ENCODE data around the gene OTULINL.

Gene OTULINL

DNA sequence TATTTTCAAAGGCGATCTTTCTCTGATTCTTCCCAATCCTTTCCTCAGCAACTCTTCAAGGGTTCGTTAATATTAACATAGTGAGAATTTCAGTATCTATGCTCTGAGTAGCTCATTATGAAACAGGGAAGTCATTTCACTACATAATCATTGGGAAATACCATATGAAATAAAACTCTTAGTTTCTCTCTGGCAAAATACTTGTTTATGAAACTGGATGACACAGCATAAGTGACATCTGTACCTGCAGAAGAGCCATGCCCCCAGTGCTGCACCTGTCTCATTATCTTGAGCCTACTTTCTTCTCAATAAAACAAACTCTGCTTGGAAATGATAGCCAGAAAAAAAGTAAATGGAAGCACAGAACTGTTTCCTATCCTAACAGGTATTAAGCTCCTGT lies 49.1 kb downstream of the OTULINL start:
- no peak for ATAC-seq

DNA sequence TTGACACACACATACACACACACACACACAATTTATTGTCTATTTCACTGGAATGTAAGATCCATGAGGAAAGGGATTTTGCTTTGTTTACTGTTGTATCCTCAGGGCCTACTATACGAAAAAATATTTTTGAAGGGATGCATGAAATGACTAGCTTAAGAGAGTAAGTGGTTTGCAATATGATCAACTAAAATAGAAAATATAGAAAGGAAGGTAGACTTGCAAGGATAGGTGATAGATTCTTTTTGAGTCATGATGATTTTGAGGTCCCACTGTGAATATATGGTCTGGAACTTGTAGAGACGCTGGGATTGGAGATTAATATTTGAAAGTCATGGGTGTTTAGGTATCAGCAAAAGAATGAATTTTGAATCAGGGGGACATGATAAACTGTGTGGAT lies 54.1 kb downstream of the OTULINL start:
- no peak for ATAC-seq
- no peak for TF ChIP-seq ARNTL (CRISPR knock-in tag; IDR thresholded peaks at IDR 0.05; ENCODE audit: borderline replicate concordance, low read depth)
- no peak for TF ChIP-seq ISL1 (CRISPR knock-in tag; IDR thresholded peaks at IDR 0.05)
- no peak for TF ChIP-seq RARB (CRISPR knock-in tag; IDR thresholded peaks at IDR 0.05)
- TF ChIP-seq, protein P1, sequence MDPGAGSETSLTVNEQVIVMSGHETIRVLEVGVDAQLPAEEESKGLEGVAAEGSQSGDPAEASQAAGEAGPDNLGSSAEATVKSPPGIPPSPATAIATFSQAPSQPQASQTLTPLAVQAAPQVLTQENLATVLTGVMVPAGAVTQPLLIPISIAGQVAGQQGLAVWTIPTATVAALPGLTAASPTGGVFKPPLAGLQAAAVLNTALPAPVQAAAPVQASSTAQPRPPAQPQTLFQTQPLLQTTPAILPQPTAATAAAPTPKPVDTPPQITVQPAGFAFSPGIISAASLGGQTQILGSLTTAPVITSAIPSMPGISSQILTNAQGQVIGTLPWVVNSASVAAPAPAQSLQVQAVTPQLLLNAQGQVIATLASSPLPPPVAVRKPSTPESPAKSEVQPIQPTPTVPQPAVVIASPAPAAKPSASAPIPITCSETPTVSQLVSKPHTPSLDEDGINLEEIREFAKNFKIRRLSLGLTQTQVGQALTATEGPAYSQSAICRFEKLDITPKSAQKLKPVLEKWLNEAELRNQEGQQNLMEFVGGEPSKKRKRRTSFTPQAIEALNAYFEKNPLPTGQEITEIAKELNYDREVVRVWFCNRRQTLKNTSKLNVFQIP (CRISPR knock-in tag; IDR thresholded peaks at IDR 0.05; ENCODE audit: borderline replicate concordance, low read depth) = no peak
- TF ChIP-seq OSR1 (CRISPR knock-in tag; IDR thresholded peaks at IDR 0.05) = no peak
- no peak for TF ChIP-seq SNAI2 (CRISPR knock-in tag; IDR thresholded peaks at IDR 0.05)
- no peak for TF ChIP-seq TOX (CRISPR knock-in tag; IDR thresholded peaks at IDR 0.05; ENCODE audit: borderline replicate concordance)
- no peak for TF ChIP-seq BACH2 (CRISPR knock-in tag; IDR thresholded peaks at IDR 0.05; ENCODE audit: borderline replicate concordance)
- no peak for TF ChIP-seq TCF4 (CRISPR knock-in tag; IDR thresholded peaks at IDR 0.05; ENCODE audit: borderline replicate concordance)
- TF ChIP-seq ZNF565 (CRISPR knock-in tag; conservative IDR thresholded peaks at IDR 0.05; ENCODE audit: low read depth) = no peak
- TF ChIP-seq, protein P2, sequence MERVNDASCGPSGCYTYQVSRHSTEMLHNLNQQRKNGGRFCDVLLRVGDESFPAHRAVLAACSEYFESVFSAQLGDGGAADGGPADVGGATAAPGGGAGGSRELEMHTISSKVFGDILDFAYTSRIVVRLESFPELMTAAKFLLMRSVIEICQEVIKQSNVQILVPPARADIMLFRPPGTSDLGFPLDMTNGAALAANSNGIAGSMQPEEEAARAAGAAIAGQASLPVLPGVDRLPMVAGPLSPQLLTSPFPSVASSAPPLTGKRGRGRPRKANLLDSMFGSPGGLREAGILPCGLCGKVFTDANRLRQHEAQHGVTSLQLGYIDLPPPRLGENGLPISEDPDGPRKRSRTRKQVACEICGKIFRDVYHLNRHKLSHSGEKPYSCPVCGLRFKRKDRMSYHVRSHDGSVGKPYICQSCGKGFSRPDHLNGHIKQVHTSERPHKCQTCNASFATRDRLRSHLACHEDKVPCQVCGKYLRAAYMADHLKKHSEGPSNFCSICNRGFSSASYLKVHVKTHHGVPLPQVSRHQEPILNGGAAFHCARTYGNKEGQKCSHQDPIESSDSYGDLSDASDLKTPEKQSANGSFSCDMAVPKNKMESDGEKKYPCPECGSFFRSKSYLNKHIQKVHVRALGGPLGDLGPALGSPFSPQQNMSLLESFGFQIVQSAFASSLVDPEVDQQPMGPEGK (CRISPR knock-in tag; IDR thresholded peaks at IDR 0.05; ENCODE audit: borderline replicate concordance) = no peak

More for the DNA sequence above, 49.1 kb downstream of the OTULINL start:
- TF ChIP-seq RARB (CRISPR knock-in tag; IDR thresholded peaks at IDR 0.05) (no peak), ZC3H10 (CRISPR knock-in tag; IDR thresholded peaks at IDR 0.05) (no peak), ARNTL (CRISPR knock-in tag; IDR thresholded peaks at IDR 0.05; ENCODE audit: borderline replicate concordance, low read depth) (no peak), ZFP30 (CRISPR knock-in tag; IDR thresholded peaks at IDR 0.05) (no peak), TCF4 (CRISPR knock-in tag; IDR thresholded peaks at IDR 0.05; ENCODE audit: borderline replicate concordance) (no peak), OSR1 (CRISPR knock-in tag; IDR thresholded peaks at IDR 0.05) (no peak), ZFP3 (CRISPR knock-in tag; IDR thresholded peaks at IDR 0.05) (no peak), CSDC2 (CRISPR knock-in tag; IDR thresholded peaks at IDR 0.05) (no peak), PPARA (CRISPR knock-in tag; IDR thresholded peaks at IDR 0.05; ENCODE audit: borderline replicate concordance) (no peak), ZNF8 (CRISPR knock-in tag; IDR thresholded peaks at IDR 0.05) (no peak)
- TF ChIP-seq, protein P3, sequence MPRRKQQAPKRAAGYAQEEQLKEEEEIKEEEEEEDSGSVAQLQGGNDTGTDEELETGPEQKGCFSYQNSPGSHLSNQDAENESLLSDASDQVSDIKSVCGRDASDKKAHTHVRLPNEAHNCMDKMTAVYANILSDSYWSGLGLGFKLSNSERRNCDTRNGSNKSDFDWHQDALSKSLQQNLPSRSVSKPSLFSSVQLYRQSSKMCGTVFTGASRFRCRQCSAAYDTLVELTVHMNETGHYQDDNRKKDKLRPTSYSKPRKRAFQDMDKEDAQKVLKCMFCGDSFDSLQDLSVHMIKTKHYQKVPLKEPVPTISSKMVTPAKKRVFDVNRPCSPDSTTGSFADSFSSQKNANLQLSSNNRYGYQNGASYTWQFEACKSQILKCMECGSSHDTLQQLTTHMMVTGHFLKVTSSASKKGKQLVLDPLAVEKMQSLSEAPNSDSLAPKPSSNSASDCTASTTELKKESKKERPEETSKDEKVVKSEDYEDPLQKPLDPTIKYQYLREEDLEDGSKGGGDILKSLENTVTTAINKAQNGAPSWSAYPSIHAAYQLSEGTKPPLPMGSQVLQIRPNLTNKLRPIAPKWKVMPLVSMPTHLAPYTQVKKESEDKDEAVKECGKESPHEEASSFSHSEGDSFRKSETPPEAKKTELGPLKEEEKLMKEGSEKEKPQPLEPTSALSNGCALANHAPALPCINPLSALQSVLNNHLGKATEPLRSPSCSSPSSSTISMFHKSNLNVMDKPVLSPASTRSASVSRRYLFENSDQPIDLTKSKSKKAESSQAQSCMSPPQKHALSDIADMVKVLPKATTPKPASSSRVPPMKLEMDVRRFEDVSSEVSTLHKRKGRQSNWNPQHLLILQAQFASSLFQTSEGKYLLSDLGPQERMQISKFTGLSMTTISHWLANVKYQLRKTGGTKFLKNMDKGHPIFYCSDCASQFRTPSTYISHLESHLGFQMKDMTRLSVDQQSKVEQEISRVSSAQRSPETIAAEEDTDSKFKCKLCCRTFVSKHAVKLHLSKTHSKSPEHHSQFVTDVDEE (CRISPR knock-in tag; IDR thresholded peaks at IDR 0.05) = no peak
- TF ChIP-seq, protein P4, sequence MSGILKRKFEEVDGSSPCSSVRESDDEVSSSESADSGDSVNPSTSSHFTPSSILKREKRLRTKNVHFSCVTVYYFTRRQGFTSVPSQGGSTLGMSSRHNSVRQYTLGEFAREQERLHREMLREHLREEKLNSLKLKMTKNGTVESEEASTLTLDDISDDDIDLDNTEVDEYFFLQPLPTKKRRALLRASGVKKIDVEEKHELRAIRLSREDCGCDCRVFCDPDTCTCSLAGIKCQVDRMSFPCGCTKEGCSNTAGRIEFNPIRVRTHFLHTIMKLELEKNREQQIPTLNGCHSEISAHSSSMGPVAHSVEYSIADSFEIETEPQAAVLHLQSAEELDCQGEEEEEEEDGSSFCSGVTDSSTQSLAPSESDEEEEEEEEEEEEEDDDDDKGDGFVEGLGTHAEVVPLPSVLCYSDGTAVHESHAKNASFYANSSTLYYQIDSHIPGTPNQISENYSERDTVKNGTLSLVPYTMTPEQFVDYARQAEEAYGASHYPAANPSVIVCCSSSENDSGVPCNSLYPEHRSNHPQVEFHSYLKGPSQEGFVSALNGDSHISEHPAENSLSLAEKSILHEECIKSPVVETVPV (CRISPR knock-in tag; IDR thresholded peaks at IDR 0.05) = no peak

DNA sequence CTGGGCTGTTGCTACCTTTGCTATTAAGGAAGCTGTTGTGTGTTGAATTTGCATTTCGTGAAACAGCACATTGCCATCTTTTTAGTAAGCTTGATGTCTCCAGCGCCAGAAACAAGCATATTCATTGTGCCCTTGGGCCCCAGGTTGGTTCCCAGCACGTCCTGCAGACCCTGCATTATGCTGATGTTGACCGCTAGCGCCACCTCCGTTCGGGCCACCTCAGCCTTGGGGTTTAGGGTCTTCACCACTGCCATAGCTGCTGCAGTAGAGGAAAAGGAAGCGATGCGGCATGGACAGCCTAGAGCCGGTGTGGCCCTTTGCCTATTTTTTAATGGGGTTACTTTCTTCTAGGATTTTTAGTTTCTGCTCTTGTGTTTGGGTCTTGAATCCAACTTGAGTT lies 59.2 kb downstream of the OTULINL start:
- no peak for ATAC-seq
- TF ChIP-seq ZFP30 (CRISPR knock-in tag; IDR thresholded peaks at IDR 0.05) (no peak), ZNF8 (CRISPR knock-in tag; IDR thresholded peaks at IDR 0.05) (no peak)
- TF ChIP-seq, protein P1 (CRISPR knock-in tag; IDR thresholded peaks at IDR 0.05; ENCODE audit: borderline replicate concordance, low read depth) = no peak

Data from SK-N-SH treated with all-trans-retinoic acid at 6 μM for 48 hours (cell line).